H9 (cell line): ENCODE data around the gene RC3H2. TPM values are rescaled to one million over a fixed set of nuclear protein-coding genes. Genes with fewer than 3 reads are reported as not detected.

Experiments
- DNase-seq: peaks from one replicate; pipeline ENCODE4 v3.0.0-alpha.2; 2017
- H2AFZ ChIP-seq: one replicate; pipeline ENCODE4 v1.6.1; 2013; ENCODE audit warnings: mild to moderate bottlenecking, low read length, control low read depth, moderate library complexity
- H2AK5ac ChIP-seq: 2 replicates; pipeline ENCODE4 v1.6.1; 2013; ENCODE audit warnings: low read length, control low read depth, mixed read lengths; ENCODE audit not compliant: insufficient read length
- H2BK120ac ChIP-seq: one replicate; pipeline ENCODE4 v1.6.1; 2013; ENCODE audit warnings: low read depth, mild to moderate bottlenecking, low read length, control low read depth, inconsistent platforms; ENCODE audit not compliant: poor library complexity, severe bottlenecking
- H2BK12ac ChIP-seq: 2 replicates; pipeline ENCODE4 v1.6.1; 2013; ENCODE audit warnings: low read length, control low read depth, mixed read lengths, low read depth; ENCODE audit not compliant: insufficient read length
- H2BK15ac ChIP-seq: 2 replicates; pipeline ENCODE4 v1.6.1; 2013; ENCODE audit warnings: low read depth, low read length, control low read depth
- H2BK20ac ChIP-seq: one replicate; pipeline ENCODE4 v1.6.1; 2013; ENCODE audit warnings: low read depth, mild to moderate bottlenecking, low read length, control low read depth, inconsistent platforms; ENCODE audit not compliant: poor library complexity, severe bottlenecking
- H2BK5ac ChIP-seq: 2 replicates; pipeline ENCODE4 v1.6.1; 2013; ENCODE audit warnings: low read length, control low read depth, mixed read lengths; ENCODE audit not compliant: insufficient read length
- H3K14ac ChIP-seq: 2 replicates; pipeline ENCODE4 v1.6.1; 2013; ENCODE audit warnings: low read length, control low read depth; ENCODE audit not compliant: insufficient read depth
- H3K18ac ChIP-seq: 2 replicates; pipeline ENCODE4 v1.6.1; 2013; ENCODE audit warnings: low read depth, mild to moderate bottlenecking, mixed read lengths, low read length, control low read depth; ENCODE audit not compliant: insufficient read length
- H3K23ac ChIP-seq: 2 replicates; pipeline ENCODE4 v1.6.1; 2013; ENCODE audit warnings: low read length, control low read depth, mixed read lengths, low read depth; ENCODE audit not compliant: insufficient read length
- H3K23me2 ChIP-seq: 2 replicates; pipeline ENCODE4 v1.6.1; 2013; ENCODE audit warnings: low read depth, mild to moderate bottlenecking, mixed read lengths, low read length, control low read depth; ENCODE audit not compliant: insufficient read length, poor library complexity, severe bottlenecking
- H3K27ac ChIP-seq: 2 replicates; pipeline ENCODE4 v1.5.1; 2013; ENCODE audit warnings: low read length, control low read depth, mixed read lengths, low read depth; ENCODE audit not compliant: insufficient read length
- H3K27me3 ChIP-seq: 2 replicates; pipeline ENCODE4 v1.6.1; 2013; ENCODE audit warnings: low read length, control low read depth, inconsistent platforms; ENCODE audit not compliant: insufficient read depth
- H3K4ac ChIP-seq: 2 replicates; pipeline ENCODE4 v1.6.1; 2013; ENCODE audit warnings: low read depth, mild to moderate bottlenecking, control low read depth, inconsistent platforms, low read length, moderate library complexity
- H3K4me1 ChIP-seq: 2 replicates; pipeline ENCODE4 v1.6.1; 2013; ENCODE audit warnings: low read length, control low read depth, inconsistent platforms; ENCODE audit not compliant: insufficient read depth
- H3K4me2 ChIP-seq: 2 replicates; pipeline ENCODE4 v1.6.1; 2013; ENCODE audit warnings: low read length, control low read depth, mixed read lengths; ENCODE audit not compliant: insufficient read length, insufficient read depth
- H3K56ac ChIP-seq: 2 replicates; pipeline ENCODE4 v1.6.1; 2013; ENCODE audit warnings: low read depth, mild to moderate bottlenecking, mixed read lengths, low read length, control low read depth; ENCODE audit not compliant: insufficient read length
- H3K79me1 ChIP-seq: 2 replicates; pipeline ENCODE4 v1.6.1; 2013; ENCODE audit warnings: low read depth, mild to moderate bottlenecking, moderate library complexity, low read length, control low read depth, inconsistent platforms; ENCODE audit not compliant: insufficient read depth, poor library complexity, severe bottlenecking
- H3K79me2 ChIP-seq: 2 replicates; pipeline ENCODE4 v1.6.1; 2013; ENCODE audit warnings: low read length, control low read depth, inconsistent platforms; ENCODE audit not compliant: insufficient read depth
- H3K9ac ChIP-seq: 2 replicates; pipeline ENCODE4 v1.6.1; 2013; ENCODE audit warnings: low read length, control low read depth, mixed read lengths; ENCODE audit not compliant: insufficient read length; ENCODE audit errors: extremely low read depth
- H3K9me3 ChIP-seq: one replicate; pipeline ENCODE4 v1.6.1; 2013; ENCODE audit warnings: low read depth, low read length, inconsistent platforms; ENCODE audit not compliant: control insufficient read depth
- H3T11ph ChIP-seq: one replicate; pipeline ENCODE4 v1.6.1; 2013; ENCODE audit warnings: mild to moderate bottlenecking, low read length, control low read depth, inconsistent platforms
- H4K20me1 ChIP-seq: one replicate; pipeline ENCODE4 v1.6.1; 2013; ENCODE audit not compliant: control insufficient read depth, insufficient read length, insufficient read depth
- H4K5ac ChIP-seq: 2 replicates; pipeline ENCODE4 v1.6.1; 2013; ENCODE audit warnings: low read depth, mild to moderate bottlenecking, mixed read lengths, low read length, control low read depth; ENCODE audit not compliant: insufficient read length
- H4K8ac ChIP-seq: replicated peaks from 2 replicates; pipeline ENCODE4 v1.6.1; 2013; ENCODE audit warnings: low read length, control low read depth, mixed read lengths, low read depth; ENCODE audit not compliant: insufficient read length
- H4K91ac ChIP-seq: 2 replicates; pipeline ENCODE4 v1.6.1; 2013; ENCODE audit warnings: low read depth, mild to moderate bottlenecking, moderate library complexity, mixed read lengths, low read length, control low read depth; ENCODE audit not compliant: insufficient read length
- H3K27ac Mint-ChIP-seq, 3 experiments: 2 replicates in 2 of 3; 3 replicates in 1 of 3; pipeline ENCODE4 v1.8.0; 2020 to 2021; ENCODE audit warnings: mixed read lengths in 3 of 3, mild to moderate bottlenecking in 1 of 3, moderate library complexity in 1 of 3
- H3K27me3 Mint-ChIP-seq: 2 replicates; pipeline ENCODE4 v1.8.0; 2021; ENCODE audit warnings: low read depth, mild to moderate bottlenecking, moderate library complexity, mixed read lengths
- H3K36me3 Mint-ChIP-seq, 3 experiments: 2 replicates in 2 of 3; 3 replicates in 1 of 3; pipeline ENCODE4 v1.8.0; 2020 to 2021; ENCODE audit warnings: low read depth in 3 of 3, mixed read lengths in 3 of 3; ENCODE audit not compliant: insufficient read depth in 1 of 3
- H3K4me1 Mint-ChIP-seq, 2 experiments: 2 replicates each; pipeline ENCODE4 v1.8.0; 2020; ENCODE audit warnings: mixed read lengths in 2 of 2
- H3K4me3 Mint-ChIP-seq, 2 experiments: 2 replicates in 1 of 2; 3 replicates in 1 of 2; pipeline ENCODE4 v1.8.0; 2020 to 2021; ENCODE audit warnings: mild to moderate bottlenecking in 2 of 2, mixed read lengths in 2 of 2, moderate library complexity in 1 of 2
- H3K9me3 Mint-ChIP-seq, 2 experiments: 2 replicates in 1 of 2; 3 replicates in 1 of 2; pipeline ENCODE4 v1.8.0; 2020; ENCODE audit warnings: mild to moderate bottlenecking in 2 of 2, mixed read lengths in 2 of 2, moderate library complexity in 1 of 2
- WGBS: extraction: QIAGEN DNeasy Blood & Tissue Kit; methylation state at CpG from one replicate; pipeline ENCODE4 v1.1.7; 2013; ENCODE audit warnings: missing lambda C conversion rate, low lambda C conversion rate, mixed read lengths; ENCODE audit not compliant: insufficient read length; ENCODE audit errors: extremely low coverage; 5-methylcytosine and 5-hydroxymethylcytosine counted together
- total RNA-seq: library from RNA; stranded (reverse); gene quantifications from 2 replicates; pipeline ENCODE4 v1.2.1, GENCODE V29; 2021
- TF ChIP-seq, protein P1 (sequence below): fragments of 200-600 bp; sonication (generic); conservative IDR thresholded peaks from 3 replicates; pipeline ENCODE4 v1.8.0; 2021; ENCODE audit warnings: antibody characterized with exemption, mild to moderate bottlenecking

RC3H2 gene
- total RNA-seq, 1 experiment from 2014 or later = 49.0 TPM

DNA sequence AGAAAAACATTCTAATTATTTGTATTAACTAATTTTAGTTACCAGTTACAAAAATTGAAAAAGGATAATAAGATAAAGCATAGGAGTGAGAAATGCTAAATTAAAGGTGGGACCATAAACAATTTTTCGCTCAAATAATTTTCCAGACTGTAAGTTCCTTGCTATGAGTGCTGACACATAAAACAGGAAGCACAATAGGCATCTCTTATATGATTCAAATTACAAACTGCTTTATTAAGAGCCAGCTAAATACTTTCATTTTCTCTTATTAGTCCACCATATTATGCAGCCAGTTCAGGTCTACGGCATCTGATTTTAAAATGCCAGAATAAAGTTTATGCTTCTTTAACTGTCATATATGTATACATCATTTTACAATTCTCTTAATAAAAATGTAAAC is 4.4 kb downstream of the RC3H2 start:
- TF ChIP-seq, protein P1, sequence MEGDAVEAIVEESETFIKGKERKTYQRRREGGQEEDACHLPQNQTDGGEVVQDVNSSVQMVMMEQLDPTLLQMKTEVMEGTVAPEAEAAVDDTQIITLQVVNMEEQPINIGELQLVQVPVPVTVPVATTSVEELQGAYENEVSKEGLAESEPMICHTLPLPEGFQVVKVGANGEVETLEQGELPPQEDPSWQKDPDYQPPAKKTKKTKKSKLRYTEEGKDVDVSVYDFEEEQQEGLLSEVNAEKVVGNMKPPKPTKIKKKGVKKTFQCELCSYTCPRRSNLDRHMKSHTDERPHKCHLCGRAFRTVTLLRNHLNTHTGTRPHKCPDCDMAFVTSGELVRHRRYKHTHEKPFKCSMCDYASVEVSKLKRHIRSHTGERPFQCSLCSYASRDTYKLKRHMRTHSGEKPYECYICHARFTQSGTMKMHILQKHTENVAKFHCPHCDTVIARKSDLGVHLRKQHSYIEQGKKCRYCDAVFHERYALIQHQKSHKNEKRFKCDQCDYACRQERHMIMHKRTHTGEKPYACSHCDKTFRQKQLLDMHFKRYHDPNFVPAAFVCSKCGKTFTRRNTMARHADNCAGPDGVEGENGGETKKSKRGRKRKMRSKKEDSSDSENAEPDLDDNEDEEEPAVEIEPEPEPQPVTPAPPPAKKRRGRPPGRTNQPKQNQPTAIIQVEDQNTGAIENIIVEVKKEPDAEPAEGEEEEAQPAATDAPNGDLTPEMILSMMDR = no peak
- Histone ChIP-seq H3K18ac (no peak overlapping the region), H4K8ac (no peak overlapping the region), H3K9me3 (no peaks in the 10 kb centered on the region), H3K27ac (no peak overlapping the region), H2BK5ac (no peak overlapping the region), H3K79me2 (peaks cover 15% of the 10 kb centered on the region; the same call in 1 of the 2 replicates), H2BK120ac (no peak overlapping the region), H3T11ph (no peak overlapping the region), H2BK15ac (no peak overlapping the region), H2AK5ac (no peak overlapping the region), H3K4me1 (no peaks in the 10 kb centered on the region), H3K9ac (no peak overlapping the region), H3K4ac (no peak overlapping the region), H4K91ac (no peak overlapping the region), H3K23me2 (no peaks in the 10 kb centered on the region), H3K14ac (no peak overlapping the region), H2BK20ac (no peak overlapping the region), H3K4me2 (no peak overlapping the region), H4K20me1 (no peaks in the 10 kb centered on the region), H3K56ac (no peak overlapping the region), H2AFZ (no peak overlapping the region), H3K27me3 (no peaks in the 10 kb centered on the region), H3K79me1 (peaks cover 3% of the 10 kb centered on the region), H2BK12ac (no peak overlapping the region), H3K23ac (no peak overlapping the region), H4K5ac (no peak overlapping the region)
- peaks cover 10 to 11% of the 10 kb centered on the region in 2 experiments for H3K4me1 Mint-ChIP-seq
- peaks cover 3 to 14% (median 5%) of the 10 kb centered on the region in 3 experiments; a peak in 4 of 7 replicates for H3K36me3 Mint-ChIP-seq
- H3K27ac Mint-ChIP-seq = no peak overlapping the region
- no CpG with 5 or more reads among the region's 2 CpGs for WGBS
- no peaks in the 10 kb centered on the region for H3K27me3 Mint-ChIP-seq
- no peaks in the 10 kb centered on the region for H3K9me3 Mint-ChIP-seq
- DNase-seq = no peak
- H3K4me3 Mint-ChIP-seq = no peak overlapping the region
